HG02642 (cell line): ENCODE data around the gene CHKB.
"Not testable (repeated sequence)": the region's sequence is repeated elsewhere in the genome, so short reads cannot be mapped to it uniquely, and the experiment has no call there.

ENCODE experiments used
- ATAC-seq: cut with Tn5 transposase; IDR thresholded peaks from one replicate; pipeline ENCODE4 v1.9.1; 2021; ENCODE audit warnings: mild to moderate bottlenecking; ENCODE audit not compliant: unreplicated experiment, poor library complexity

The CHKB gene

DNA sequence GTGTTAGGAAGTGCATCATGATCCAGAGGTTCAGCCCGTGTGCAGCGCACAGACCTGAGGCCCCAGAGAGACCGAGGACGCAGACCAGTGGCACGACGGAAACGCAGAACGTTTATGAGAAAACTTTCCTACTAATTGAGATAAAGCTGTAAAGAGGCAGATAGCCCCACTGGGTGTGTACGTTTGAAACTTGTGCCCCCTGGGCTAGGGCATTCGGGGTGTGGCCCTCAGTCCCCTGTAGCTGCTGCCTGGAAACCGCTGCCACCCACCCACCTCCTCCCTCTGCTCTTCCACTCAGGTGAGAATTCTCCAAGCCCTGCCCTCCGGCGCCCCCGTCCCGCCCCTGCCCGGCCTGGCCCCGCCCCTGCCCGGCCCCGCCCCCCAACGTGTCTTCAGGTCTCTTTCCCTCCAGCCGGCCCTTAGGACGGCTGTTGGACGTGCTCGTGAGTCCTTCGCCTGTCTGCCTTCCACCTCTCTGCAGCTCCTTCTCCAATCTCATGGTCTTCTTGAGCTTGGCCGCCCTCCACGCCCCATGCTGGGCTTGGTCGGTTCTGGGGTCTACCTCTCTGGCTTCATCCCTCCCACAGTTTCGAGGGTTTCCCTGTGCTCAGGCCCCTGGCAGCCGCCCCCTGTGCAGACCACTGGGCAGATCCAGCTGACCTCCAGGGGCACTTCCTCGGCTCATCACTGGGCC, 30.0 kb upstream of the CHKB start:
- ATAC-seq: no peak

DNA sequence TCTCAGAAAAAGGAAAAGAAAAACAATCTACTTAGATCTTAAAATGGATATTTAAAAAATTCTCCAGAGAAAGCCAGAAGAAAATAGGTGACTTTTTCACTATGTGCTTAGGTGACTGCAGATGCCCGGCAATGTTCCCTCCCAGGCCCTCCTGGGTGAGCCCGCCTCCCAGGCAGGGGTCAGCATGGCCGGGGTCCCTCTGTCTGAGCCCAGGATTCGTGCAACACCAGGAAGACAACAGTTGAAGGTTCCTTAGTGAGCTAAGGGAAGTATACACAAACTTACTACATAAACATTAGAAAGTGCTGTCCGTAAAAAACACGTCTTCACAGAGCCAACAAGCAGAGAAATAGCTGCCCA, 29.5 kb upstream of the CHKB start:
- ATAC-seq: no peak

GRCh38 chr22:50611341-50612060, 28.9 kb upstream of the CHKB start:
- no peak for ATAC-seq

DNA sequence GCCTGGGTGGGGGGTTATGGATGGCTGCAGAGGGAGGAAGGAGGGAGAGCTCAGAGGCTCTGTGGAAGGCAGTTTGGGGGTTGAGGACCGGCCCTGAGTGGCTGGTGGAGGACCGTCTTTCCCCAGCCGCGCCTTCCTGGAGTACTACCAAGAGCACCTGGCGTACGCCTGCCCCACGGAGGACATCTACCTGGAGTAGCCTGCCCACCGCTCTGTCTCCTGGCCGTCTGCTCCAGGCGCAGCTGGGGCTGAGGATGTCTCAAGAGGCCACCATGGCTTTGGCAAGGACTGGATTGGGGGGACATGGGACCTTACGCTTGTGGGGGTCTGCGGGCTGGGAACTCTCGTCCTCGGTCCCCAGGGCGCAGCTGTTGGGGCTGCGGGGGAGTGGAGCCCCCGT, 27.9 kb upstream of the CHKB start:
- ATAC-seq: no peak

DNA sequence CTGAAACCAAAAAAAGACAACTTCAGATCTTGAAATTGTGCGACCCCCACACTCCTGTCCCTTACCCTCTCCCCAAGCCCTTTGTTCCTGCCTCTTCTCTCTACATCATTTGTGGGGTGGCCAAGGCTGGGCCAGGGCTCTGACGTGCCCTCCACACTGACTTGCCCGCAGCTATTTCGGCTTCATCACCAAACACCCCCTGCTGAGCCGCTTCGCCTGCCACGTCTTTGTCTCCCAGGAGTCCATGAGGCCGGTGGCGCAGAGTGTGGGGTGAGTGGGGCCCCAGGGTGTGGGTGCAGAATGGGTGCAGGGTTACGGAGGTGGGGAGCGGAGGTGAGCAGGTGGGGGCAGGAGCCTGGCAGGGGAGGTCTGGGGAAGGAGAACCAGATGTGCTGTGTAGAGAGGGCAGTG, 27.4 kb upstream of the CHKB start:
- no peak for ATAC-seq

DNA sequence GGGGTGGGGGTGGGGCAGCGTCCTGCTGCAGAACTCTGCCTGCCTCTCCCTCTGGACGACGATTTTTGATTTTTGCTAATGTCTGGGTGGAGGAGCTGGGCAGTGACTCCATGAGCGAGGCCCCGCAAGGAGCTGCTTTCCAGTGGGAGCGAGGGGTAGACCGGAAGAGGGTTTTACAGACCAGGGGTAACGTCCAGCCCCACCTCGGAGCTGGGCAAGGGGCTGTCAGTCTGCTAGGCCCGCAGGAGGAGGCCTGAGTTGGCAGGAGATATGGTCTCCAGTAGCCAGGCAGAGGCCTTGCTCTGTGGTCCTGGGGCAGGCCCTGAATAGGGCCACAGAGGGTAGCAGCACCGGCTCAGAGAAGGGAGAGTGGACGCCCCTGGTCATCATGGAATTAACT, 26.9 kb upstream of the CHKB start:
- no peak for ATAC-seq

- no peak for ATAC-seq
Measured at GRCh38 chr22:50608996-50609395, 26.3 kb upstream of the CHKB start.

DNA sequence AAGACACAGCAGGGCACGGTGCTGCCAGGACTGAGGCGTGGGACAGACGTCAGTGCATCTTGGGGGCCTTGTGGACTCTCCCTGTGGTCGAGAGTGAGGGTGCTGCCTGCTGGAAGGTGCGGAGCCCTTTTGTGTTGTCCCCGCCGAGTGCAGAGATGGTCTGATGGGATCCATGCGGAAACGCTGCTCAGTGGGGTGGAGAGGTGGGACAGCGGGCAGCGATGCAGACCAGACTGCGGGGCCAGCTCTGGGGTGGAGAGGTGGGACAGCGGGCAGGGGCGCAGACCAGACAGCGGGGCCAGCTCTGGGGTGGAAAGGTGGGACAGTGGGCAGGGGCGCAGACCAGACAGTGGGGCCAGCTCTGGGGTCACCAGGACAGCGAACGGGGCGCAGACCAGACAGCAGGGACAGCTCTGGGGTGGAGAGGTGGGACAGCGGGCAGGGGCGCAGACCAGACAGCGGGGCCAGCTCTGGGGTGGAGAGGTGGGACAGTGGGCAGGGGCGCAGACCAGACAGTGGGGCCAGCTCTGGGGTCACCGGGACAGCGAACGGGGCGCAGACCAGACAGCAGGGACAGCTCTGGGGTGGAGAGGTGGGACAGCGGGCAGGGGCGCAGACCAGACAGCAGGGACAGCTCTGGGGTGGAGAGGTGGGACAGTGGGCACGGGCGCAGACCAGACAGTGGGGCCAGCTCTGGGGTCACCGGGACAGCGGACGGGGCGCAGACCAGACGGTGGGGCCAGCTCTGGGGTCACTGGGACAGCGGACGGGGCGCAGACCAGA, 25.6 kb upstream of the CHKB start:
- ATAC-seq: not testable (repeated sequence)

- ATAC-seq: no peak
Measured at GRCh38 chr22:50607659-50608020, 25.0 kb upstream of the CHKB start.

DNA sequence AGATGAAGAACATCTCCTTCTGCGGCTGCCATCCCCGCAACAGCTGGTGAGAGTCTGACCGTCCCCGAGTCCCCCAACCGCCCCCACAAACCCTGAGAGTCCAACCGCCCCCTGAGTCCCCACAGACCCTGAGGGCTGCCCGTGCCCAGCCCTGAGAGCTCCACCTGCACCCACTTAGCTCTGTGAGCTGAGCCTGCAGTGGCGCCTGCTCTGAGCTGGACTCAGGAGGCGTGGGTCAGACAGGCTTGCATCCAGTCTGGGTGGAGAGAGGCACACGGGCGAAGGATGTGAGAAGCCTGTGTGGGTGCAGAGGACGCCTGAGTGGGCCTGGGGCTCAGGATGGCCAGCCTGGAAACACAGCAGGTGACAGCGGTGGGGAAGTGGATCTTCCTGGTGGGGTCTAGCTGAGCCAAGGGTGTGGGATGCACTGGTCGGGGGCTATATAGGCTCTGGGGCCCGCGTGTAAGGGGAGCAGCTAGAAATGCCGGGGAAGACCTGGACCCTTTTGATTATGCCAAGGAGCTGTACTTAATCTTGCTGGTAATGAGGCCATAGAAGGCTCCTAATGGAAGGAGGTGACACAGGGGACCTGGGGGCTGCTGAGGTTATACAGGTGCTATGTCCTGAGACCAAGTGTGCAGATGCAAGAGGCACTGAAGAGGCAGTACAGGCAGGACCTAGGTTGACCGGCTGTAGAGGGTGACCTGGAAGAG, 24.5 kb upstream of the CHKB start:
- ATAC-seq: no peak

DNA sequence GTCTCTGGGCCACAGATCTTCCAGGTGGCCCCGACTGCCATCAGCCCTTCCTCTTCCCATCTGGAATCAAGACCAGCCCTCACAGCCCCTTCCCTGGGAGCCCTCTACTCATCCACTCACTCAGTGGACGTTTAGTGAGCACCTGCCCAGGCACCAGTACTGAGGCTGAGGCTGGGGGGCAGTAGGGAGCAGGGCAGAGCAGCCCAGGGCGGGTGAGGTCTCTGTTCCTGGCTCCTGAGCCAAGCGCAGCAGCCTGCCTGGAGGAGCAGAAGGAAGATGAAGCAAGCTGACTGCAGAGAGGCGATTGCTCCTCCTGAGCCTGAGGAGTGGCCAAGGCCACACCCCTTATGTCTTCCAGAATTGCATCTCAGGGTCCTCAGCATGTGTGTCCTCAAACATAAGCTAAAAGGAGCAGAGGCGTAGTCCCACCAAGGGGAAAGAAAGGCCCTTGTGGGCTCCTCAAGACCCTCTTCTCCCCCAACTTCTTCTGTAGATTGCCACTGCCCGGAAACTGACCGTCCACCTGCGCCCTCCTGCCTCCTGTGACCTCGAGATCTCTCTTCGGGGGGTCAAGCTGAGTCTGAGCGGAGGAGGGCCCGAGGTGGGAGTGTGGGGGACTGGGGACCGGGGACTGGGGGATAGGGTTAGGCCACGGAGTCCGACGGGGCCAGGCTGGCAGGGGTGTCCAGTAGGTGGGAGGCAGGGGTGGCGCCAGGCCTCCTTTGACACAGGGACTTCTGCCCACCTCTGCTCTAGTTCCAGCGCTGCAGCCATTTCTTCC, 23.7 kb upstream of the CHKB start:
- no peak for ATAC-seq

- no peak for ATAC-seq
Measured at GRCh38 chr22:50605613-50606074, 23.0 kb upstream of the CHKB start.

GRCh38 chr22:50605002-50605612, 22.5 kb upstream of the CHKB start:
- no peak for ATAC-seq

DNA sequence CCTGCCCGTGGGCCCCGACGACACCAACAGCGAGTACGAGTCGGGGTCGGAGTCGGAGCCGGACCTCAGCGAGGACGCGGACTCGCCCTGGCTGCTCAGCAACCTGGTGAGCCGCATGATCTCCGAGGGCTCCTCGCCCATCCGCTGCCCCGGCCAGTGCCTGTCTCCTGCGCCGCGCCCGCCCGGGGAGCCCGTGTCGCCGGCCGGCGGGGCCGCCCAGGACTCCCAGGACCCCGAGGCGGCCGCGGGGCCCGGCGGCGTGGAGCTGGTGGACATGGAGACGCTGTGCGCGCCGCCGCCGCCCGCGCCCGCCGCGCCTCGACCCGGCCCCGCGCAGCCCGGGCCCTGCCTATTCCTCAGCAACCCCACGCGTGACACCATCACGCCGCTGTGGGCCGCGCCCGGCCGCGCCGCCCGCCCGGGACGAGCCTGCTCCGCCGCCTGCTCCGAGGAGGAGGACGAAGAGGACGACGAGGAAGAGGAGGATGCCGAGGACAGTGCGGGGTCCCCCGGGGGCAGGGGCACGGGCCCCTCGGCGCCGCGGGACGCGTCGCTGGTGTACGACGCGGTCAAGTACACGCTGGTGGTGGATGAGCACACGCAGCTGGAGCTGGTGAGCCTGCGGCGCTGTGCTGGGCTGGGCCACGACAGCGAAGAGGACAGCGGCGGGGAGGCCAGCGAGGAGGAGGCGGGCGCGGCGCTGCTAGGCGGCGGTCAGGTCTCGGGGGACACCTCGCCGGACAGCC, 21.8 kb upstream of the CHKB start:
- no peak for ATAC-seq

GRCh38 chr22:50603511-50604255, 21.0 kb upstream of the CHKB start:
- no peak for ATAC-seq

GRCh38 chr22:50602338-50602700, 19.7 kb upstream of the CHKB start:
- no peak for ATAC-seq

- no peak for ATAC-seq
Measured at GRCh38 chr22:50601669-50602337, 19.2 kb upstream of the CHKB start.
